HepG2 (cell line): ENCODE measurements around the gene CIAO2B. TPM values are rescaled to one million over a fixed set of nuclear protein-coding genes. Genes with fewer than 3 reads are reported as not detected.

Source experiments
- AGO1 ChIP-seq: fragments of 200-400 bp; formaldehyde crosslinking; IDR thresholded peaks from 2 replicates; pipeline ENCODE4 v1.6.1; 2017; ENCODE audit warnings: mild to moderate bottlenecking, low read depth, low read length, moderate library complexity; ENCODE audit not compliant: poor library complexity, severe bottlenecking
- BORCS8-MEF2B ChIP-seq: sonication (generic); formaldehyde crosslinking; IDR thresholded peaks from 2 replicates; pipeline ENCODE4 v1.8.0; 2022; ENCODE audit warnings: mild to moderate bottlenecking, missing genetic modification reagents
- DZIP1 ChIP-seq: sonication (generic); formaldehyde crosslinking; IDR thresholded peaks from 2 replicates; pipeline ENCODE4 v1.5.0; 2020; ENCODE audit warnings: mild to moderate bottlenecking, missing genetic modification reagents
- E2F5 ChIP-seq: sonication (generic); formaldehyde crosslinking; conservative IDR thresholded peaks from 2 replicates; pipeline ENCODE4 v1.4.0; 2020; ENCODE audit warnings: missing genetic modification reagents
- ERF ChIP-seq: IDR thresholded peaks from 2 replicates; pipeline ENCODE4 v1.6.1; 2018; ENCODE audit warnings: missing biosample characterization, missing genetic modification reagents
- HBP1 ChIP-seq: IDR thresholded peaks from 2 replicates; pipeline ENCODE4 v1.6.1; 2016; ENCODE audit warnings: low read depth, control low read depth
- RELA ChIP-seq: sonication (generic); formaldehyde crosslinking; IDR thresholded peaks from 2 replicates; pipeline ENCODE4 v1.4.0; 2020; ENCODE audit warnings: missing genetic modification reagents
- RFX1 ChIP-seq: fragments of 450-650 bp; IDR thresholded peaks from 2 replicates; pipeline ENCODE4 v1.6.1; 2017
- THAP11 ChIP-seq: IDR thresholded peaks from 2 replicates; pipeline ENCODE4 v1.6.1; 2016; ENCODE audit warnings: missing biosample characterization, missing genetic modification reagents
- TSC22D2 ChIP-seq: sonication (generic); formaldehyde crosslinking; IDR thresholded peaks from 2 replicates; pipeline ENCODE4 v1.5.1; 2020; ENCODE audit warnings: missing genetic modification reagents, mild to moderate bottlenecking, borderline replicate concordance
- UBTF ChIP-seq: sonication (generic); formaldehyde crosslinking; IDR thresholded peaks from 2 replicates; pipeline ENCODE4 v1.4.0; 2020; ENCODE audit warnings: mild to moderate bottlenecking, missing genetic modification reagents
- YEATS2 ChIP-seq: sonication (generic); formaldehyde crosslinking; IDR thresholded peaks from 2 replicates; pipeline ENCODE4 v1.4.0; 2020; ENCODE audit warnings: missing genetic modification reagents, borderline replicate concordance
- ZBTB25 ChIP-seq: IDR thresholded peaks from 2 replicates; pipeline ENCODE4 v1.6.1; 2018; ENCODE audit warnings: missing genetic modification reagents
- ZFP62 ChIP-seq: sonication (generic); formaldehyde crosslinking; IDR thresholded peaks from 2 replicates; pipeline ENCODE4 v1.4.0; 2020; ENCODE audit warnings: missing genetic modification reagents
- ZFX ChIP-seq: sonication (generic); formaldehyde crosslinking; IDR thresholded peaks from 2 replicates; pipeline ENCODE4 v1.4.0; 2020; ENCODE audit warnings: mild to moderate bottlenecking, low read depth, missing genetic modification reagents, moderate library complexity
- ZKSCAN1 ChIP-seq: fragments of 150-350 bp; IDR thresholded peaks from 2 replicates; pipeline ENCODE4 v1.6.1; 2014; ENCODE audit warnings: low read length
- ZNF335 ChIP-seq: sonication (generic); formaldehyde crosslinking; IDR thresholded peaks from 2 replicates; pipeline ENCODE4 v1.4.0; 2020; ENCODE audit warnings: missing genetic modification reagents
- ZNF639 ChIP-seq: conservative IDR thresholded peaks from 2 replicates; pipeline ENCODE4 v1.6.1; 2018; ENCODE audit warnings: missing genetic modification reagents
- ZZZ3 ChIP-seq: sonication (generic); formaldehyde crosslinking; IDR thresholded peaks from 2 replicates; pipeline ENCODE4 v1.4.0; 2020; ENCODE audit warnings: missing genetic modification reagents, mild to moderate bottlenecking, borderline replicate concordance
- polyA plus RNA-seq, 8 experiments: library from polyadenylated mRNA; depleted of rRNA in 3 of 8; stranded (reverse) in 7 of 8; unstranded in 1 of 8; fragments of >200 nt; fragmentation: Illumina TruSeq in 4 of 8; extraction: Trizol in 4 of 8; gene quantifications; 2 replicates each; pipeline versions ENCODE4 v1.2.1 to v1.2.3, GENCODE V29; 2011 to 2016; ENCODE audit warnings: low read depth in 4 of 8, missing spikeins in 1 of 8, mixed read lengths in 1 of 8; ENCODE audit not compliant: insufficient read depth in 1 of 8
- total RNA-seq, 5 experiments: library from RNA; depleted of rRNA; stranded (reverse); fragments of >200 nt; fragmentation: Illumina TruSeq; extraction: Trizol; gene quantifications; 2 replicates each; pipeline ENCODE4 v1.2.3, GENCODE V29; 2016; ENCODE audit warnings: low read depth in 1 of 5

CIAO2B gene
- total and polyA plus RNA-seq, 2 of the 13 experiments (the other 11 are each of a cell fraction or from before 2014, with no cell fraction given) = 157 to 293 TPM

GRCh38 chr16:66894948-66895688 lies 39.1 kb downstream of the CIAO2B start (continued):
- peak; percentile 52; the same call in 1 of the 2 replicates for TF ChIP-seq ZNF639
- no peak for TF ChIP-seq ZZZ3 (CRISPR knock-in tag)
- 0 out of 2 replicates have a peak, but pooled peaks have one; percentile 21 for TF ChIP-seq THAP11
- TF ChIP-seq HBP1 (CRISPR knock-in tag) = 0 out of 2 replicates have a peak, but pooled peaks have one; percentile 44
- peak; percentile 63; the same call in 1 of the 2 replicates for TF ChIP-seq TSC22D2 (CRISPR knock-in tag)
- TF ChIP-seq ZBTB25 = peak; percentile 84; the same call in 1 of the 2 replicates
- TF ChIP-seq ERF (CRISPR knock-in tag) = peak; percentile 89
- 0 out of 2 replicates have a peak, but pooled peaks have one; percentile 14 for TF ChIP-seq E2F5 (CRISPR knock-in tag)
- no peak for TF ChIP-seq RFX1
- peak; percentile 29; the same call in 1 of the 2 replicates for TF ChIP-seq YEATS2 (CRISPR knock-in tag)
- TF ChIP-seq UBTF (CRISPR knock-in tag) = peak; percentile 54
- peak; percentile 77 for TF ChIP-seq ZFX (CRISPR knock-in tag)
- no peak for TF ChIP-seq AGO1
- TF ChIP-seq ZKSCAN1 = 0 out of 2 replicates have a peak, but pooled peaks have one; percentile 43
- TF ChIP-seq BORCS8-MEF2B (CRISPR knock-in tag) = peak; percentile 55; the same call in 1 of the 2 replicates
- 0 out of 2 replicates have a peak, but pooled peaks have one; percentile 38 for TF ChIP-seq ZNF335 (CRISPR knock-in tag)
- TF ChIP-seq RELA (CRISPR knock-in tag) = 0 out of 2 replicates have a peak, but pooled peaks have one; percentile 72
- no peak for TF ChIP-seq ZFP62 (CRISPR knock-in tag)
- TF ChIP-seq DZIP1 (CRISPR knock-in tag) = peak; percentile 88; the same call in 1 of the 2 replicates
